Stimulated activated CD8-positive, alpha-beta memory T cell treated with anti-CD3 and anti-CD28 coated beads, Interleukin-15, amount 100 ng/mL, for 1 hour (primary cell): ENCODE data around the gene PSD4.

Experiments
- DNase-seq: peaks from one replicate; pipeline ENCODE4 v3.0.0-alpha.2; 2020; ENCODE audit warnings: low read depth

Gene PSD4

GRCh38 chr2:113184531-113185230 lies 10.9 kb downstream of the PSD4 start:
- no peak for DNase-seq

DNA sequence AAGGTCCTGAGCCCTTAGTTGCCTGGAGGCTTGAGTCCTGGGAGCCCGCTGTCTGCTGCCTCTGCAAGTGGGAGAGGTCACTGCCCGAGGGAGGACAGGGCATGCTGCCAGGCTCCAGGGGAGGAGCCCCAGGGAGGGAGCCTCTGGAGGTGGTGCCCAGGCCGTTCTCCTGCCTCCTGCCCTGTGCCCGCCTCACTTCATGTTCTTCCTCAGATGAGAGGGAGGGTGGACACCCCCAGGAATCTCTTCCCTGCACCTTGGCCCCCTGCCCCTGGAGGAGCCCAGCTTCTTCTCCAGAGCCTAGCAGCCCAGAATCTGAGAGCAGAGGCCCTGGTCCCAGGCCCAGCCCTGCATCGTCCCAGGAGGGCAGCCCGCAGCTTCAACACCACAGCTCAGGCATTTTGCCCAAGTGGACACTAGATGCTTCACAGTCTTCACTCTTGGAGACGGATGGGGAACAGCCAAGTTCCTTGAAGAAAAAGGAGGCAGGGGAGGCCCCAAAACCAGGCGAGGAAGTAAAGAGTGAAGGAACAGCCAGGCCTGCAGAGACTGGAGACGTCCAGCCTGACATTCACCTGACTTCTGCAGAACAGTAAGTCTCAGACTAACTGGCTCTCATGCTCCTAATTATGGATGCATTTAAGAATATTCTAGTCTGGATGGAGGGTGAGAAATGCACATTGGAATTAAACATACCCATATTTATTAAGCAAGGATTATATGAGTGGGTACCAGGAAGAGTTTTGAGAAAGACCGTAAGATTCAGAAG lies 12.1 kb downstream of the PSD4 start:
- no peak for DNase-seq

- no peak for DNase-seq
Observed at GRCh38 chr2:113186433-113186796, 12.6 kb downstream of the PSD4 start.

DNA sequence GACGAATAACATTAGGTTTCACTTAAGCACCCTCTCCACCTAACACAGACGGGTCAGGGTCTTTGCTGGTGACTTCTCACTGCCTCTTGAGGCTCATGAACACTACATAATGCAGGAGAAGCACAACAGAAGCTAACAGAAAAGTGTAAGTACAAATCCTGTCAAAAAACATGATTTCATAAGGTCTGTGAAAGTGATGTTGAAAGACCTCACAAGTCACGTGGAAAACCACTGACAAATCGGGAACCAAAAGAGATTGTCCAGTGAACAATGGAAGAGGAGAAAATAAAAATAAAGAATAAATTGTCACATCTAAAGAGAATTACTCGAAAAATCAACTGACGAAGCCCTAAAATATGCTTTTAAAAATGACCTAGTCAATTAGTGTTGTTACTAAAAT lies 14.0 kb downstream of the PSD4 start:
- DNase-seq, result no peak

DNA sequence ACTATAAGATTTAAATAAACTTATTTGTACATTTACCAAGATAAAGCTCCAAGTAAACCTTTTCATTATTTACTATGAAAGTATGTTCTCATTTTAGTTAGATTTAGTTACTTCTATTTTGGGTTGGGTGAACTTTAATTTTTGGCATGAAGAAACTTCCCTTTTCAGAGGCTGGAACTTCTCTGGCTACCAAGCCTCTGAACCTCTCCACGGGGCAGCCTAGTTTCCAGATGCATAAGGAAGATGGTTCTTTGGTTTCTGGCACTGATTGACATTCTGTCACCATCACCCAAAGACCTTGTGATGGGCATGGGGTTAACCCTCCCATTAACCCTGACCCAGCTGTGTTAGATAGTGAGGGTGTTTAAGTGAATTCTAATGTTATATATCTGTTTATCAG lies 17.1 kb downstream of the PSD4 start:
- no peak for DNase-seq

GRCh38 chr2:113192459-113193100 lies 18.8 kb downstream of the PSD4 start:
- no peak for DNase-seq

- DNase-seq, result no peak
Observed at GRCh38 chr2:113195923-113196501, 22.2 kb downstream of the PSD4 start.

DNA sequence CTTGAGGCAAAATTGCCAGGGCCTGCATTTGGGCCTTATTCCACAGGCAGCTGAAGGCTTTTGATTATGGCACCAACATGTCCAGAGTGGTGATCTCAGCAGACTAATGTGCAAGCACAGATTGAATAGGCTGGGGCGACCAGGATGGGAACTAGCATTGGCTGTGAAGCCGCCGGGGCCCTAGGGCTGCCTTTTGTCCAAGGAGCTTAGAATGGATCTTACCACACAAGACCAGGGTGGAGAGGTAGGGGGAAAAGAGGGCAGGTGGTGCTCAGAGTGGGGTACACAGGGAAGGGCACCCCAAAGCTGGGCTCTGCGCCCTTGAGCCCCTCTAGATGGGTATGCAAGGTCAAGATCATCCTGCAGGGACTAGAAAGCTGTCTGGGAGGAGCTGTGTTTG lies 23.1 kb downstream of the PSD4 start:
- DNase-seq, result no peak

GRCh38 chr2:113197347-113198047 lies 23.7 kb downstream of the PSD4 start:
- DNase-seq, result no peak

DNA sequence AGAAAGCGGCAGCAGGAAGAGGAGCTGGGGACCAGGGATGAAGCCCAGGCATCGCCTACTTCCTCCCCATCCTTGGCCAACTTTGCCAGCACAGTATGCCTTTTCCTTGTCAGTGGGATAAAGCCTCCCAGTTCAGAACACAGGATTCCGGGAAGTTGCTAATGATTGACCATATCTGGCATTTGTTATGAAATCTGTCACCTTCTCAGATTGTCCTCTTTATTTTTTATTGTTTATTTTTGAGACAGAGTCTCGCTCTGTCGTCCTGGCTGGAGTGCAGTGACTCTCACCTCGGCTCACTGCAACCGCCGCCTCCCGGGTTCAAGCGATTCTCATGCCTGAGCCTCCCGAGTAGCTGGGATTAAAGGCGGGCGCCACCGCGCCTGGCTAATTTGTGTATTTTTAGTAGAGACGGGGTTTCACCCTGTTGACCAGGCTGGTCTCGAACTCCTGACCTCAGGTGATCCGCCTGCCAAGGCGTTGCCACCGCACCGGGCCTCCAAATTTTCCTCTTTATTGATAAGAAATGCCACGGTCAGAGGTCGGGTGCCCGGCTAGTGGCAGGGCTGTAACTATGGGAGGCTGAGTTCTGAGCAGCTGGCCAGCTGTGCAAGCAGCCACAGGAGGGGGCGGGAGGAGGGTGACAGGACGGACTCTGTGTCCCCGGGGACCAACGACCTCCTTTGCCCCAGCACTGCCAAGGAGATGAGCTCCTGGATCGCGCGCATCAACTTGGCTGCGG lies 24.4 kb downstream of the PSD4 start:
- DNase-seq, result no peak

- peak; percentile 71 for DNase-seq
Observed at GRCh38 chr2:113198790-113199612, 25.2 kb downstream of the PSD4 start.

DNA sequence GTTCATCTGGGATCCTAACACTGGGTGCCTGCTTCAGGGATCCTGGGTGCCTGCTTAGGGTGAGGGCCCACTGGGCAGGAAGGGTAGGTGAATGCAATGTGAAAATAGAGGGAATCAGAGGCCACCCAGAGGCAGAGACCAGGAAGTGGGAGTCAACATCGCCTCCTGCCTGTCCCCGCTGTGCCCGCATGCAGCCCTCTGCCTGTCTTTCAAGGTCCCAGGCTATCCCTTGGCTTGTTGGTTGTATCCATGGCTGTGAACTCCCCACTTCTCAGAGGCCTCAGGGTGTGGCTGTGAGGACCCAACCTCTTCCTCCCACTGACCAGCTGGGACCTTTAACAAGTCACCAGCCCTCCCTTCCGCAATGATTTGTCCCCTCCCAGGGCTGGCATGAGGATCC lies 26.5 kb downstream of the PSD4 start:
- DNase-seq, result no peak

DNA sequence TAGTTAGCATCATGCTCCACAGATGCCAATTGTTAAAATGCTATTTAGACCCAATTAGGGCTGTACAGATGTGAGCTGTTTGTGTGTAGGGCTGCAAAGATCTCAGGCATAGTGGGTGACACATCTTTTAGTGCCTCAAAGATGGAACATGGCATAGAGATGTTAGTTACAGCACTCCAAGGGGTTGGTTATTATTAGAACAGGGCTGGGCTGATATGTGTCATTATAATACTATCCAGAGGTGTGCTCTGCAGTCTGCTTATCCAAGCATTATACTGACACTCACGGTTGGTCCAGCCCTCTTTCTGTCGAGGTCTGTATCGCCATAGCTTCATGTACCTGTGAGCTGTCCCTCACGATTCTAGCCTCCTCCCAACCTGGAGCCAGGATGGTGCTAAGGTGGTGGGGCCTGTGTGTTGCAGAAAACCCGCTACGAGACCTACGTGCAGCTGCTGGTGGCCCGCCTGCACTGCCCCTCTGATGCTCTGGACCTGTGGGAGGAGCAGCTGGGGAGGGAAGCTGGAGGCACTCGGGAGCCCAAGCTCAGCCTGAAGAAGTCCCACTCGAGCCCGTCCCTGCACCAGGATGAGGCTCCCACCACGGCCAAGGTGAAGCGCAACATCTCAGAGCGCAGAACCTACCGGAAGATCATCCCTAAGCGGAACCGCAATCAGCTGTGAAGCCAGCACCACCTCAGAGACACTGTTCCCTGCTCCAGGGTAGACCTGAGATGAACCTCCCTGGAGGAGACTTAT lies 27.1 kb downstream of the PSD4 start:
- no peak for DNase-seq

- no peak for DNase-seq
Observed at GRCh38 chr2:113201496-113202304, 27.9 kb downstream of the PSD4 start.

- no peak for DNase-seq
Observed at GRCh38 chr2:113202305-113203216, 28.8 kb downstream of the PSD4 start.

DNA sequence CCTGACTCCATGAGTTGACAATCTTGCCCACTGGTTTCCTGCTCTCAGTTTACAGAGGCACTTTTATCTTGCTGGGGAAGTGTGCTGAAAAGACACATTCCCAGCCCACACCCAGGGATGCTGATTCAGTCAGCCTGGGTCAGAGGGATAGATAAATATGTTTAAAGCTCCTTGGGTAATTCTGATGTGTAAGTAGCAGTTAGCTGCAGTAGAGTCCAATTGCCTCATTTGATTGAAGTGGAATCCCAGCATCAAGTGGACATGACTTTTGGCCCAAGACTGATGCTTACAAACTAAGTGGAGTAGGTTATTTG lies 29.4 kb downstream of the PSD4 start:
- DNase-seq, result no peak

GRCh38 chr2:113203901-113204519 lies 30.2 kb downstream of the PSD4 start:
- DNase-seq, result peak; percentile 42

- DNase-seq, result no peak
Observed at GRCh38 chr2:113206251-113206650, 32.5 kb downstream of the PSD4 start.
